DMS153 (cell line): Measurements from ENCODE around the gene OARD1.
"Not testable (repeated sequence)": the region's sequence is repeated elsewhere in the genome, so short reads cannot be mapped to it uniquely, and the experiment has no call there.

ENCODE experiments used
- DNase-seq: peaks from one replicate; lab custom pipeline; 2025; lab: John Stamatoyannopoulos, UW

The OARD1 gene

GRCh38 chr6:41025966-41026530 lies 46.1 kb downstream of the OARD1 start:
- DNase-seq, result no peak

GRCh38 chr6:41023114-41023513 lies 49.0 kb downstream of the OARD1 start:
- DNase-seq, result no peak

GRCh38 chr6:41022294-41022693 lies 49.9 kb downstream of the OARD1 start:
- DNase-seq, result no peak

- DNase-seq, result no peak
Observed at GRCh38 chr6:41021832-41022231, 50.3 kb downstream of the OARD1 start.

GRCh38 chr6:41017663-41018062 lies 54.5 kb downstream of the OARD1 start:
- DNase-seq, result no peak

- not testable (repeated sequence) for DNase-seq
Observed at GRCh38 chr6:41015860-41016259, 56.3 kb downstream of the OARD1 start.

- DNase-seq, result no peak
Observed at GRCh38 chr6:41014780-41015179, 57.4 kb downstream of the OARD1 start.
